ENCODE data around the gene STK11IP.
A peak's percentile ranks its signal among the peaks of the same experiment; 100 is the strongest.
"Not testable (repeated sequence)": the region's sequence is repeated elsewhere in the genome, so short reads cannot be mapped to it uniquely, and the experiment has no call there.

The STK11IP gene

DNA sequence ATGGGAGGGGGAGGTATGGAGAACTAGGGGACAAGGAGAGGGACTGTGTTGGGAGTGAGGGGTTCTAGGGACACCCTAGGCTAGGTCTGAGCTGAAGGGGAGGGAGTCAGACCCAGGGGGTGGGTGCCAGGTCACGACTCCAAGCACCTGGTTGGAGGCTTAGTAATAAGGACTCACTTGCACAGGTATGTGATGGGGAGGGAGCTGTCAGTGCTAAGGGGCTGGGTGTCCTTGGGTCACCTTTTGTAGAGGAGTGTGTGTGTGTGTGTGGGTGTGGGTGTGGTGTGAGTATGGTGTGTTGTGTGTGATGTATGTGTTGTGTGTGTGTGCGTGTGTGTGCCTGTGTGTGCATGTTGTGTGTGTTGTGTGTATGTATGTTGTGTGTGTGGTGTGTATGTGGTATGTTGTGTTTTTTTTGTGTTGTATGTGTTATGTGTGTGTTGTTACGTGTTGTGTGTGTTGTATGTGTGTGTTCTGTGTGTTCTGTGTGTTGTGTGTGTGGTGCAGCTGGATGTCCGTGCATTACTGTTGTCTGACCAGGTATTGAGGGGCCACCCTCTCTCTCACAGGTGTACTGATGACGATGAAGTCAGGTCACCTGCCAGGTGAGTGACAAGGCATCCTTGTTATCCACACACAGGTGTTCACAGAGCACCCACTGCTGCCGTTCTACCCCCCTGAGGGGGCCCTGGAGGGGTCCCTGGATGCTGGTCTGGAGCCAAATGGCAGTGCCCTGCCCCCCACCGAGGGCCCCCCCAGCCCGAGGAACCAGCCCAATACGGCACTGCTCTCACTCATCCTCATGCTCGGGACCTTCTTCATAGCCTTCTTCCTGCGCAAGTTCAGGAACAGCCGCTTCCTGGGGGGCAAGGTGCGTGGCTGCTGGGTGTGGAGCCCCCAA, 39.5 kb downstream of the STK11IP start:
- DNase-seq, result no peak

DNA sequence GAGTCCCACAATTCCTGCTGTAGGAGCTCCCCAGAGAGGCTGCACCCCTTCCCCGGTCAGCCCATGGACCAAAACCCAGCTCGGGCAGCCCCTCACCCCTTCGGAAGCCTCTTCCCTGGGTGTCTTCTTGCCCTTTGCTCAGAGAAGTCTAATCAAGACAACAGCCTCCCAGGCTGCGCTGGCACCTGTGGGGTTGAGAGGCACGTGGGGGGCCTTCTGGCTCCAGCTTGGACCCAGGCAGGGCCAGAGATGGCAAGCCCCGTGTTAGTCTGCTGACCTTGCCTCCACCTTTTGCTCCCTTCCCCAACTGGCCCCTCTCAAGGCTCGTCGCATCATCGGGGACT, 40.2 kb downstream of the STK11IP start:
- no peak for DNase-seq

- DNase-seq, result no peak
These were observed 40.7 kb downstream of the STK11IP start for GRCh38 chr2:219638217-219638947.

DNA sequence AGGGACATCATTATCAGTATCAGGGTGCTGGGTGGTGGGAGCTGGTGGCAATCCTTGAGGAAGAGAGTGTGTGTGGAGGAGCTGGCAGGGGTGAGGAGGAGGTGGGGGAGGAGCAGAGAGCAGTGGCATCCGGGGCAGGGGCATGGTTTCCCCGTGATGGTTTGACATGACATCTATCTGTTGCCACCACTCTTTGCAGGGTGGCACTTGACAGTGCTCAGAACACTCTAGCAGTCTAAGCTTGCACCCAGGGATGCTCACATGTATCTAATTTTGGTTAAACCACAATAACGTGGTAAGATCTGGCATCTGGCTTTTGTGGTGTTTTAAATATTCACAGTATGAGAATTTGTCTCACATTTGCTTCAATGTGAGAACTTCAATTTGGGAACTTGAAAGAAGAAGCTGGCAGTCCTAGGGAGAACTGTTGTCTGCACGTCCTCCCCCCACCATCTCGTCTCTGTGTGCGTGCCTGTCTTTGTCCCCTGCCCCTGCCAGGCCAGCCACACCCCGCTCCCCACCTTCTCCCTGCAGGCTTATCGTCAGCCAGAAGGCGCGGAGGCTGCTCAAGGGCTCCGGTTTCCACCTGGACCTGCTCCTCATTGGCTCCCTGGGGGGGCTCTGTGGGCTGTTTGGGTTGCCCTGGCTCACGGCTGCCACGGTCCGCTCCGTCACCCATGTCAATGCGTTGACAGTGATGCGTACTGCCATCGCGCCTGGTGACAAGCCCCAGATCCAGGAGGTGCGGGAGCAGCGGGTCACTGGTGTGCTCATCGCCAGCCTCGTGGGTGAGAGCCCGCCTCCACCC, 41.5 kb downstream of the STK11IP start:
- DNase-seq, result no peak

- DNase-seq, result no peak
These were observed 43.9 kb downstream of the STK11IP start for GRCh38 chr2:219641390-219642068.

GRCh38 chr2:219642069-219642454, 44.4 kb downstream of the STK11IP start:
- no peak for DNase-seq

GRCh38 chr2:219642465-219643083, 44.9 kb downstream of the STK11IP start:
- peak; percentile 75 to 83 for DNase-seq

DNA sequence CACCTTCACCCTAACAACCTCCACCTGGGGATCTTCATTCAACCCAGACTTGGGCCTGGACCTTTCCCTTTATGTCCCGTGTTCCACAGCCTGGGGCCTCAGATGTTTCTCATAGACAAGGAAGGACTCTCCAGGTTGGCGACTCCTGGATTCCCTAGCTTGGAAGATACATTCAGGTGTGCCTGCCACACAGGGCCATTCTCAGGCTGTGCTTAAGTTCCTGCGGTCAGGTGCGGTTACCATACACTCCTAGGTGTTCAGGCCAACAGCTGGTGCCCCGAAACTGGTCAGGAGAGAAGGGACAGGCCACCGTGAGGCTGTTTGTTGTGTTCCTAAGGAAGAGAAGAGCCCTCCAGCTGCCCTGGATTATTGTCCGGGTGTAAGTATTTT, 45.4 kb downstream of the STK11IP start:
- DNase-seq, result no peak

DNA sequence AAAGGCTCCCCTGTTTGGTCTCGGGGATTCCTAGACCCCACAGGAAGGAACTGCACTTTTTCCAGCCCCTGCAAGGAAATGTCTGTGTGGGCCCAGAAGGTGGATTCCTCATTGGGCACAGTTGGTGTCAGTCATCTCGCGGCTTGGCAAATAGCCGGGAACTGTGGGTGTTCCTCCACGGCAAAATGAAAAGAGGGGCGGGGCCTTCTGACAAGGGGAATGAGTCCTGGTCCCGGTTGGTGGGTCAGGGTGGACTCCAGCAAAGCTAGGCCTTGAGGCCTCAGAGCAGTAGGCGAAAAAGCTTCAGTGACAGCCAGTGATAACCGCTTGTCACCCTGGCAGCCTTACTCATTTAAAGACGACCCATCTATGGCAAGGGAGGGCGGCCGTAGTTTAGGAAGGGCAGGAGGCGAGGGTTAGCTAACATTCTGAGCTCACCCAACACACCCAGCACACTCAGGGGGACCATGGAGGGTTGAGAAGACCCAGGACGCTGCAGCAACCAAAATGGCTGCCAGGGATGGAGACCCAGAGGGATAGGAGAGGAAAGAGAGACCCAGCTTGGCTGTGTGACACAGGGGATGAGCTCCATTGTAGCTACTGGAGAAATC, 46.2 kb downstream of the STK11IP start:
- no peak for DNase-seq

DNA sequence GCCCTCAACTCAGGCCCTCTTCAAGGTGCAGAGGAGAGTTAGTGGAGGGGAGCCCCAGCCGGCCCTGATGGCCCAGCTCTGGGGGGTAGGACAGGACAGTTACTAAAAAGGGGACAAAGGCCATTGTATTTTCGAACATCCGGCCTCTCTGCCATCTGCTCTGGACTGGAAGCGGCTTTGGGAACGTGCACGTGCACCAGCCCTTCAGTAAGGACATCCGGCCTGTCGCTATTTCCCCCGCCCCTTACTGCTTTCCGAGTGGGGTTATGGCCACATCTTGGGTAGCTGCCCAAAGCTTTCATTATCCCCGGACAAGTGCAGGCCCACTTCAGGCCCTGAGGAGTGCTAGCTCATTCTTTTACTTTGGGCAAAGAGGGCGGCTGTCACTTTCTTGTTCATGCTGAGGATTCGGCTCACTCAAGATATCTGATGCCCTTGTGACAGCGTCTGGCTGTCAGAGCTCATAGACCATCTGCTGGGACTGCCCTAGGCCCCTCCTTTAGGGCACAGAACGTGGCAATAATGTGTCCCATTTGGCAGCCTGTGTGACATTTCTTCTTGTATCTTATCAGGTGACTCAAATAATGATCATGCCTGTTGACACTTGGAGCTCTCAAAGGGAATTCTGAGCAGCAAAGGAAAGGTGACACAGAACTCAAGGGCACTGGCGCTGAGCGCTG, 47.3 kb downstream of the STK11IP start:
- DNase-seq, result no peak

GRCh38 chr2:219645631-219646527, 48.2 kb downstream of the STK11IP start:
- no peak for DNase-seq

DNA sequence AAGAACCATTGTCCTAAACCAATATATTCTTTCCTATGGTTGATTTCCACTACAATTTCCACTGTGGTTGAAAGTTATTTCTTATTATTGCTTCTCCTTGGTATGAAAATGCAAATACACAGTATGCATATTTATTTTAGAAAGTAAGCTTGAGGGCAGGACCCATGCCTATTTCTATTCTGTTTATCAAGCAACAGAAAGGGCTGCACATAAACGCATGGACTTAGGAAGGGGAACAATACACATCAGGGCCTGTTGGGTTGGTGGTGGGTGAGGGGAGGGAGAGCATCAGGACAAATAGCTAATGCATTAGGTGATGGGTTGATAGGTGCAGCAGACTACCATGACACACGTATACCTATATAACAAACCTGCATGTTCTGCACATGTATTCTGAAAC, 50.5 kb downstream of the STK11IP start:
- no peak for DNase-seq

DNA sequence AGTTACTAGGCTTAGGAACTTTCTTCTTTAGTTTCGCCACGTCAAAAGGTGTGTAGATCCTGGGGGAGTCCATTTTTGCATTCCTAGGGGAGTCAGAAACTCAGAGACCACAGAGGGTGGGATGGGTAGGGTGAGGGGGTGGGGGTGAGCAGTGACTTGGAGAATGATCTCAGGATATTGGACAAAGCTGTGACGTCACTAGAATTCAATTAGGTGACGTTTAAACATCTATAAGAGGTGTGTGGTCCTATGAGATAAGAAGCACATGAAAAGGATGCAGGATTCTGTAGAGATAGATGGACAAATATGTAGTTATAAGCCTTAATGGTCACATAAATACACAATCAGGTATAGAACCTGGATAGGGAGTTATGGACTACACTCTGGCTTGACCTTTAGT, 51.3 kb downstream of the STK11IP start:
- no peak for DNase-seq

DNA sequence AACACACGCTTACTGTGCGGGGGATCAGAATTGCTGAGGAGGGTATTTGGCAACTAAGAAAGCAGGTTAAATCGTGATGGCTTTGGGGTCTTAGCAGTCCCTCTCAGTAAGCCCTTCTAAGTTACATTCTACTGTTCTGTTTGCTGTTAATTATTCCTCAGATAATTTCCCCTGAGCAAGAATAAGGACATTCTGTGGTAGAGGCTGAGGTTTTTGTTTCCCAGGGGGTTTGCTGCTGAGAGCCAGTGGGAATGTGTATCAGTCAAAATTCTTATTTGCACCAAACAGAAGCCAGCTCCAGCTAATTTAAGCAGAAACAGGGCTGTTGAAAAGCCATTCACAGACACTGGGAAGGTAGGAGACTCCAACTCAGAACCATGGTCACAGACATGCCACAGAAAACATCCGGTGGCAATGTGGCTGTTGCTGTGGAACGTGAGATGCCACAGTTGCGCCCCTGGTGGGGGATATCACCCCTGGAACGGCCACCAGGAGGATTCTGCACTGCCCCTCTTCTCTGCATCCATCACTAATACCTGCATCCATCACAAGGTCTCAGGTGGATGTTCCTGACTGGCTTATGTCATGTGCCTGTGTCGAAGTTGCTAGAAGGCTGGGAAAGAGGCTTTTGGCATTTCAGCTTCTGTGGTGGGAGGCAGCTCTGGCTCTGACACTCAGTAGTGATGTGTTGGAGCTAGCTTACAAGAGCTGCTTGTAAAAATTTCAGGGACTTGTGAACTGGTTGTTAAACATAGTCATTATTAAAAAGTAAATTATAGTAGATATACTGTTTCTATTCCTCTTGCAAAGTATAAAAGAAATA, 53.0 kb downstream of the STK11IP start:
- DNase-seq, result no peak

DNA sequence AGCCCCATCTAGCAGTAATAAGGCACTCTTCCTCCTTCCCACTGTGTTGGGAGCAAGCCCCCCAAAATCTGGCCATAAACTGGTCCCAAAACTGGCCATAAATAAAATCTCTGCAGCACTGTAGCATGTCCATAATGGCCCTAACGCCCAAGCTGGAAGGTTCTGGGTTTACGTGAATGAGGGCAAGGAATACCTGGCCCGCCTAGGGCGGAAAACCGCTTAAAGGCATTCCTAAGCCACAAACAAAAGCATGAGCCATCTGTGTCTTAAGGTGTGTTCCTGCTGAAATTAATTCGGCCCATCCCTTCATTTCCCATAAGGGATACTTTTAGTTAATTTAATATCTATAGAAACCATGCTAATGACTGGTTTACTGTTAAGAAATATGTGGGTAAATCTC, 54.0 kb downstream of the STK11IP start:
- DNase-seq, result not testable (repeated sequence)

- DNase-seq, result no peak
These were observed 58.9 kb downstream of the STK11IP start for GRCh38 chr2:219656526-219656925.

- DNase-seq, result no peak
These were observed 60.7 kb downstream of the STK11IP start for GRCh38 chr2:219658196-219658846.

GRCh38 chr2:219658874-219659273, 61.2 kb downstream of the STK11IP start:
- no peak for DNase-seq

Data from cerebellar nuclear complex (tissue), 1 donor.